DOHH2 (cell line): ENCODE results near the gene RAVER2.

Experiments
- H3F3A ChIP-seq: fragments of 200-600 bp; sonication (generic), shearing (Covaris generic); 2 replicates; pipeline ENCODE4 v1.6.0; 2016; ENCODE audit warnings: antibody characterized with exemption, mild to moderate bottlenecking; ENCODE audit not compliant: control insufficient read depth, insufficient read depth
- H3K27ac ChIP-seq: fragments of 200-600 bp; sonication (generic); 2 replicates; pipeline ENCODE4 v1.5.1; 2014; ENCODE audit warnings: low read depth, mild to moderate bottlenecking, low read length, moderate library complexity
- H3K27me3 ChIP-seq: fragments of 200-600 bp; sonication (generic); 2 replicates; pipeline ENCODE4 v1.6.1; 2014; ENCODE audit warnings: mild to moderate bottlenecking, low read length, mixed read lengths; ENCODE audit not compliant: control insufficient read depth
- H3K36me3 ChIP-seq: fragments of 200-600 bp; sonication (generic); 2 replicates; pipeline ENCODE4 v1.6.1; 2014; ENCODE audit warnings: mild to moderate bottlenecking, low read length, moderate library complexity, mixed read lengths; ENCODE audit not compliant: control insufficient read depth
- H3K4me1 ChIP-seq: fragments of 200-600 bp; sonication (generic); 2 replicates; pipeline ENCODE4 v1.6.1; 2014; ENCODE audit warnings: mild to moderate bottlenecking, low read length, mixed read lengths; ENCODE audit not compliant: control insufficient read depth
- H3K4me2 ChIP-seq: fragments of 200-600 bp; sonication (generic); 2 replicates; pipeline ENCODE4 v1.6.0; 2014; ENCODE audit warnings: mild to moderate bottlenecking, low read length, moderate library complexity
- H3K4me3 ChIP-seq: fragments of 200-600 bp; sonication (generic); 2 replicates; pipeline ENCODE4 v1.5.1; 2014; ENCODE audit warnings: mild to moderate bottlenecking, low read length, mixed read lengths
- H3K79me2 ChIP-seq: fragments of 200-600 bp; sonication (generic); 2 replicates; pipeline ENCODE4 v1.6.1; 2014; ENCODE audit warnings: mild to moderate bottlenecking, low read length, mixed read lengths; ENCODE audit not compliant: control insufficient read depth
- H3K9me2 ChIP-seq: fragments of 200-600 bp; sonication (generic); replicated peaks from 2 replicates; pipeline ENCODE4 v1.6.1; 2014; ENCODE audit warnings: mild to moderate bottlenecking, low read length, mixed read lengths; ENCODE audit not compliant: control insufficient read depth
- H3K9me3 ChIP-seq: fragments of 200-600 bp; sonication (generic); 2 replicates; pipeline ENCODE4 v1.6.1; 2014; ENCODE audit warnings: antibody characterized with exemption, low read length, mixed read lengths; ENCODE audit not compliant: control insufficient read depth, insufficient read depth
- H4K20me1 ChIP-seq: fragments of 200-600 bp; sonication (generic); 2 replicates; pipeline ENCODE4 v1.6.0; 2014; ENCODE audit warnings: low read depth, mild to moderate bottlenecking, antibody characterized with exemption, low read length, moderate library complexity; ENCODE audit not compliant: control insufficient read depth, insufficient read depth
- EZH2phosphoT487 ChIP-seq: fragments of 200-600 bp; sonication (generic); IDR thresholded peaks from 2 replicates; pipeline ENCODE4 v1.6.1; 2017; ENCODE audit warnings: borderline replicate concordance, mild to moderate bottlenecking, antibody characterized with exemption, low read length, moderate library complexity, mixed read lengths
- TF ChIP-seq, protein P1 (sequence below): fragments of 200-600 bp; sonication (generic); IDR thresholded peaks from one replicate; pipeline ENCODE4 v1.5.1; 2014; ENCODE audit warnings: antibody characterized with exemption, mild to moderate bottlenecking, low read depth, low read length; ENCODE audit not compliant: poor library complexity, severe bottlenecking

The RAVER2 gene

DNA sequence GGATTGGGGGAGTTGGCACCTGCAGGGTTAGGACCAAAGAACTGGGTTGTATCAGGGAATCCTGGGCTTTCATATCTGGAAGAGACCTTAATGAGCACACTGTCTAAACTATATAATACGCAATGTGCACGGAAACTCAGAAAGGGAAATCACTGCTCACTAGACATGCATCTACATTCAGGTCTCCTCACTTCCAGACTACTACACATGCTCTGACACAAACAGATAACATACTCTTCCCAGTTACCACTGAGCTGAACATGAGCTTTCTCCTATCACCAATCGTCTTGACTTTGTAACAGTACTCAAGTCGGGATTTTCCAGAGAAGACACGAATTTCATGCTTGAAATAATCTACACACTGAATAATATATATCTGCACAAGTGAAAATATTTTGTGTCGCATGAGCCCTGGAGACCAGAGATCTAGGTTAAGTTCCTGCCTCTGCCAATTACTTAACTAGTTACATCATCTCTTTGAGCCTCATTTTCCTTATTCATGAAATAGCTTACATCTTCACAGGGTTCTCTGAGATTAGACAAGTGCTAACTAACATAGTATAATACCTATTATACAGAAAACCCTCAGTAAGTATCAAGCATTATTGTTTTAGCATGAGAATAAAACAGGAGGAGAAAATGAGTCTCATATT lies 120.4 kb downstream of the RAVER2 start:
- peak overlapping the region; percentile 66 for H3K27ac ChIP-seq
- peaks cover 50% of the 10 kb centered on the region for H3K4me1 ChIP-seq
- H3K4me3 ChIP-seq, result 0 out of 2 replicates have a peak overlapping the region, but pooled peaks have one; percentile 44
- peaks cover 60% of the 10 kb centered on the region for H3K36me3 ChIP-seq
- no peaks in the 10 kb centered on the region for H3K27me3 ChIP-seq
- 0 out of 2 replicates have a peak, but pooled peaks cover 5% of the 10 kb centered on the region for H4K20me1 ChIP-seq
- no peaks in the 10 kb centered on the region for H3K79me2 ChIP-seq
- TF ChIP-seq, protein P1, sequence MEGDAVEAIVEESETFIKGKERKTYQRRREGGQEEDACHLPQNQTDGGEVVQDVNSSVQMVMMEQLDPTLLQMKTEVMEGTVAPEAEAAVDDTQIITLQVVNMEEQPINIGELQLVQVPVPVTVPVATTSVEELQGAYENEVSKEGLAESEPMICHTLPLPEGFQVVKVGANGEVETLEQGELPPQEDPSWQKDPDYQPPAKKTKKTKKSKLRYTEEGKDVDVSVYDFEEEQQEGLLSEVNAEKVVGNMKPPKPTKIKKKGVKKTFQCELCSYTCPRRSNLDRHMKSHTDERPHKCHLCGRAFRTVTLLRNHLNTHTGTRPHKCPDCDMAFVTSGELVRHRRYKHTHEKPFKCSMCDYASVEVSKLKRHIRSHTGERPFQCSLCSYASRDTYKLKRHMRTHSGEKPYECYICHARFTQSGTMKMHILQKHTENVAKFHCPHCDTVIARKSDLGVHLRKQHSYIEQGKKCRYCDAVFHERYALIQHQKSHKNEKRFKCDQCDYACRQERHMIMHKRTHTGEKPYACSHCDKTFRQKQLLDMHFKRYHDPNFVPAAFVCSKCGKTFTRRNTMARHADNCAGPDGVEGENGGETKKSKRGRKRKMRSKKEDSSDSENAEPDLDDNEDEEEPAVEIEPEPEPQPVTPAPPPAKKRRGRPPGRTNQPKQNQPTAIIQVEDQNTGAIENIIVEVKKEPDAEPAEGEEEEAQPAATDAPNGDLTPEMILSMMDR, result no peak
- TF ChIP-seq EZH2phosphoT487, result no peak
- H3K4me2 ChIP-seq, result peak overlapping the region; percentile 69
- peaks cover 12% of the 10 kb centered on the region for H3F3A ChIP-seq
- no peaks in the 10 kb centered on the region for H3K9me2 ChIP-seq
- H3K9me3 ChIP-seq, result no peaks in the 10 kb centered on the region

DNA sequence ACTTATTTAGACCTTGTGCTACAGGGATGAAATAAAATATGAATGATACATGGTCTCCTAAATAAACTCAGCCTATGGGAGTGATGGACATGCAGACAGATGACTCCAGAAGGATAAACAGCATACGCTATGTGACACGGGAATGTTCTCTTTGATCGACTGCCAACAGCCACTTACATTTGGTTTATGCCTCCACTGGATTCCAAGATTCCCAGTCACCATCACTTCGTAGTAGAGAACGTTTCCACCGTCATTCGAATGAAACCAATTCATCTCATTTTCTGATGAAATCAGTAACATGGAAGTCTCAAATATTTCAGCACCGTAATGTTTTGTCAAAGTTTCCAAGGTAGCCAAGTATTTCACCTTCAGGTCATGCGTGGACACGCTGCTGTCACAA lies 121.8 kb downstream of the RAVER2 start:
- peaks cover 40% of the 10 kb centered on the region for H3K4me1 ChIP-seq
- no peak overlapping the region for H3K27ac ChIP-seq
- no peak overlapping the region for H3K4me3 ChIP-seq
- no peaks in the 10 kb centered on the region for H3K27me3 ChIP-seq
- no peak overlapping the region for H3K4me2 ChIP-seq
- H3K79me2 ChIP-seq, result no peaks in the 10 kb centered on the region
- H3F3A ChIP-seq, result peaks cover 12% of the 10 kb centered on the region
- H4K20me1 ChIP-seq, result 0 out of 2 replicates have a peak, but pooled peaks cover 5% of the 10 kb centered on the region
- no peaks in the 10 kb centered on the region for H3K9me3 ChIP-seq
- H3K9me2 ChIP-seq, result no peaks in the 10 kb centered on the region
- TF ChIP-seq, protein P1, result no peak
- no peak for TF ChIP-seq EZH2phosphoT487
- peaks cover 57% of the 10 kb centered on the region for H3K36me3 ChIP-seq

DNA sequence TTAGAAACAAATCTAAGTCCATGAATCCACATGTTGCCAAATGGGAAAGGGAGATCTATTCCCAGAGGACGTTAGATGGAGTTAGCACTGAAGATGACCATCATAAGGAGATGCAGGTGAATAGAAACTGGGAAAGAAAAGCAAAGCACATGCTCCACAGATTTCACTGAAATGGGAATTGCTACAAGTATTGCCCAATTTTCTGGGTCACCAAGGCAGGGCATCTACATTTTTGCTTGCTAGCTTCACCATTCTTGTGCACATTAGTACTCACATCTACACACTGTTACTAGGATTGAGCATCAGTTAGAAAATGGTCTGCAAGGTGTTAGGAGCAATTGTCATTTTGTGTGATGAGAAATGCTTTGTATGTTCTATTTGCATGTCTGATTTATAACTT lies 122.4 kb downstream of the RAVER2 start:
- peaks cover 56% of the 10 kb centered on the region for H3K36me3 ChIP-seq
- no peaks in the 10 kb centered on the region for H3K27me3 ChIP-seq
- H3K27ac ChIP-seq, result no peak overlapping the region
- H3K4me2 ChIP-seq, result no peak overlapping the region
- H3K4me1 ChIP-seq, result peaks cover 34% of the 10 kb centered on the region
- H3F3A ChIP-seq, result peaks cover 12% of the 10 kb centered on the region
- no peaks in the 10 kb centered on the region for H3K9me2 ChIP-seq
- 0 out of 2 replicates have a peak, but pooled peaks cover 4% of the 10 kb centered on the region for H4K20me1 ChIP-seq
- H3K4me3 ChIP-seq, result no peak overlapping the region
- TF ChIP-seq, protein P1, result no peak
- TF ChIP-seq EZH2phosphoT487, result no peak
- no peaks in the 10 kb centered on the region for H3K79me2 ChIP-seq
- H3K9me3 ChIP-seq, result no peaks in the 10 kb centered on the region
